ENCODE results near the gene GALNT10.

DNA sequence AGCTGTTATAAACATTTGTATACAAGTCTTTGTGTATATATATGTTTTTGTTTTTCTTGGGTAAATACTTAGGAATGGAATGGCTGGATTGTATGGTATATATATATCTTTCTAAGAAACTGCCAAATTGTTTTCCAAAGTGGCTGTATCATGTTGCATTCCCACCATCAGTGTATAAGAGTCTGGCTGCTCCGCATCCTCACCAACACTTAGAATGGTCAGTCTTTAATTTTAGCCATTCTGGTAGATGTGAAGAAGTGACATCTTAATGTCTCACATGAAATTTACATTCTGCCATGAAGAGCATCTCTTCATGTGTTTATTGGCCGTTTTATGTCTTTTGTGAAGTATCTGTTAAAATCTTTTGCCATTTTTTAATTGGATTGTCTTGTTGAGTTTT lies 31.9 kb downstream of the GALNT10 start:
- TF ChIP-seq, protein P1, sequence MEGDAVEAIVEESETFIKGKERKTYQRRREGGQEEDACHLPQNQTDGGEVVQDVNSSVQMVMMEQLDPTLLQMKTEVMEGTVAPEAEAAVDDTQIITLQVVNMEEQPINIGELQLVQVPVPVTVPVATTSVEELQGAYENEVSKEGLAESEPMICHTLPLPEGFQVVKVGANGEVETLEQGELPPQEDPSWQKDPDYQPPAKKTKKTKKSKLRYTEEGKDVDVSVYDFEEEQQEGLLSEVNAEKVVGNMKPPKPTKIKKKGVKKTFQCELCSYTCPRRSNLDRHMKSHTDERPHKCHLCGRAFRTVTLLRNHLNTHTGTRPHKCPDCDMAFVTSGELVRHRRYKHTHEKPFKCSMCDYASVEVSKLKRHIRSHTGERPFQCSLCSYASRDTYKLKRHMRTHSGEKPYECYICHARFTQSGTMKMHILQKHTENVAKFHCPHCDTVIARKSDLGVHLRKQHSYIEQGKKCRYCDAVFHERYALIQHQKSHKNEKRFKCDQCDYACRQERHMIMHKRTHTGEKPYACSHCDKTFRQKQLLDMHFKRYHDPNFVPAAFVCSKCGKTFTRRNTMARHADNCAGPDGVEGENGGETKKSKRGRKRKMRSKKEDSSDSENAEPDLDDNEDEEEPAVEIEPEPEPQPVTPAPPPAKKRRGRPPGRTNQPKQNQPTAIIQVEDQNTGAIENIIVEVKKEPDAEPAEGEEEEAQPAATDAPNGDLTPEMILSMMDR (conservative IDR thresholded peaks at IDR 0.05 in 1 of 2, IDR thresholded peaks at IDR 0.05 in 1 of 2; ENCODE audit: low read depth in 1 of 2, low read length in 2 of 2), result no peak
- no peak for TF ChIP-seq EZH2 (IDR thresholded peaks at IDR 0.05; ENCODE audit: low read length, missing control alignments)

Data from fibroblast of lung (primary cell).